K562 treated with DMSO at 1 percent for 12 hours (cell line): ENCODE results near the gene PJA2. TPM values are rescaled to one million over a fixed set of nuclear protein-coding genes. Genes with fewer than 3 reads are reported as not detected.

ENCODE experiments used
- total RNA-seq: library from RNA; unstranded; fragments of 300-600 nt; gene quantifications from 2 replicates; pipeline ENCODE4 v1.2.3, GENCODE V29; 2022; ENCODE audit not compliant: insufficient read depth

The PJA2 gene, protein sequence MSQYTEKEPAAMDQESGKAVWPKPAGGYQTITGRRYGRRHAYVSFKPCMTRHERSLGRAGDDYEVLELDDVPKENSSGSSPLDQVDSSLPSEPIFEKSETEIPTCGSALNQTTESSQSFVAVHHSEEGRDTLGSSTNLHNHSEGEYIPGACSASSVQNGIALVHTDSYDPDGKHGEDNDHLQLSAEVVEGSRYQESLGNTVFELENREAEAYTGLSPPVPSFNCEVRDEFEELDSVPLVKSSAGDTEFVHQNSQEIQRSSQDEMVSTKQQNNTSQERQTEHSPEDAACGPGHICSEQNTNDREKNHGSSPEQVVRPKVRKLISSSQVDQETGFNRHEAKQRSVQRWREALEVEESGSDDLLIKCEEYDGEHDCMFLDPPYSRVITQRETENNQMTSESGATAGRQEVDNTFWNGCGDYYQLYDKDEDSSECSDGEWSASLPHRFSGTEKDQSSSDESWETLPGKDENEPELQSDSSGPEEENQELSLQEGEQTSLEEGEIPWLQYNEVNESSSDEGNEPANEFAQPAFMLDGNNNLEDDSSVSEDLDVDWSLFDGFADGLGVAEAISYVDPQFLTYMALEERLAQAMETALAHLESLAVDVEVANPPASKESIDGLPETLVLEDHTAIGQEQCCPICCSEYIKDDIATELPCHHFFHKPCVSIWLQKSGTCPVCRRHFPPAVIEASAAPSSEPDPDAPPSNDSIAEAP
- total RNA-seq, result 16.1 and 57.2 TPM in 2 replicates

GRCh38 chr5:109409844-109410388, at the start of gene PJA2:
Gene PJA2, minus strand, starts transcription at chr5:109409974. Its CDS starts 26,541 bp downstream, at chr5:109383433.

